DND-41 (cell line): Measurements from ENCODE around the gene SLC2A8.

ENCODE experiments used
- CTCF ChIP-seq: IDR thresholded peaks from 2 replicates; pipeline ENCODE4 v1.5.1; 2012; ENCODE audit warnings: borderline replicate concordance, low read length, moderate library complexity, mild to moderate bottlenecking; ENCODE audit not compliant: poor library complexity, severe bottlenecking; ENCODE audit errors: extremely low read depth
- EZH2 ChIP-seq: IDR thresholded peaks from 3 replicates; pipeline ENCODE4 v1.6.1; 2012; ENCODE audit warnings: borderline replicate concordance, low read depth, mild to moderate bottlenecking, moderate library complexity, low read length, inconsistent platforms; ENCODE audit not compliant: severe bottlenecking

- no peak for TF ChIP-seq CTCF
- no peak for TF ChIP-seq EZH2
These were observed 6.4 kb upstream of the SLC2A8 start for GRCh38 chr9:127390563-127390962.
